ENCODE data around the gene KCMF1.

Gene KCMF1

DNA sequence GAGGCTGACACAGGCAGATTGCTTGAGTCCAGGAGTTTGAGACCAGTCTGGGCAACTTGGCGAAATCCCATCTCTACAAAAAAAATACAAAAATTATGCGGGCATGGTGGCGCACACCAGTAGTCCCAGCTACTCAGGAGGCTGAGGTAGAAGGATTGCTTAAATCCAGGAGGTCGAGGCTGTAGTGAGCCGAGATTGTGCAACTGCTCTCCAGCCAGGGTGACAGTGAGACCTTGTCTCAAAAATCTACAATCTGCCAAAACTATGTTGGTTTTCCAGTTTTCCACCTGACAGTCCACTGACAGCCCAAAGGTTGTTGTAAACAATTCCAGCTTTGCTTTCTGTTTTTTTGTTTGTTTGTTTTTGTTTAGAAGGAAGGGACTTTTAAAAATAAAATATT is 51.3 kb downstream of the KCMF1 start:
- no peak for DNase-seq (ENCODE audit: low read depth in 1 of 2, low spot score in 1 of 2)

- DNase-seq (ENCODE audit: low read depth in 1 of 2, low spot score in 1 of 2) = no peak
Observed at GRCh38 chr2:85024372-85025047, 53.5 kb downstream of the KCMF1 start.

DNA sequence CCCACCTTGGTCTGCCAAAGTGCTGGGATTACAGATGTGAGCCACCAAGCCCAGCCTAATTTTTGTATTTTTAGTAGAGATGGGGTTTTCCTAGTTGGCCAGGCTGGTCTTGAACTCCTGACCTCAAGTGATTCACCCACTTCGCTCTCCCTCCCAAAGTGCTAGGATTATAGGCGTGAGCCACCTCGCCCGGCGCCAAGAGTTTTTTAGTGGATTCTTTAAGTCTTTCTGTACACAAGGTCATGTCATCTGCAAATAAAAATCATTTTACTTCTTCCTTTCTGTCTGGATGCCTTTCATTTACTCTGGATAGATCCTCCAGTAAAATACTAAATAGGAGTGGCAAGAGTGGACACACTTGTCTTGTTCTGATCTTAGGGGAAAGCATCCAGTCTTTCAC is 61.7 kb downstream of the KCMF1 start:
- DNase-seq (ENCODE audit: low read depth in 1 of 2, low spot score in 1 of 2) = no peak

- DNase-seq (ENCODE audit: low read depth in 1 of 2, low spot score in 1 of 2) = no peak
Observed at GRCh38 chr2:85033388-85033787, 62.4 kb downstream of the KCMF1 start.

DNA sequence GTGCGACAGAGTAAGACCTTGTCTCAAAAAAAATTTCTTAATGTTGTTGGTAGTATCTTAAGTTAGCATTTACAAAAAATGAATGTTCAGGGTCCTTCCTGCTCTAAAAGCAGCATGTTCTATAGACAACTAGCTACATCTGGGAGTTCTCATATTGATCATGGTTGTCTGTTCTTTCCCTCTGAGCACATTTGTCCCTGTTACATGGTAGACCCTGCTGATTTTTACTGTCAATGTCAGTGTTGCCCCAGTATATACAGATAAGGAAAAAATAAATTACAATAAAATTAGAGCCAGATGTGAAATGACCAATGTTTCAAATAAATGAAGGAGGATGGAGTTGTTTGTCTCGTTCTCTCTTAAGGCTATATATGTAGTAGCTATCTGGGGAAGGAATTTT is 63.2 kb downstream of the KCMF1 start:
- DNase-seq (ENCODE audit: low read depth in 1 of 2, low spot score in 1 of 2) = no peak

DNA sequence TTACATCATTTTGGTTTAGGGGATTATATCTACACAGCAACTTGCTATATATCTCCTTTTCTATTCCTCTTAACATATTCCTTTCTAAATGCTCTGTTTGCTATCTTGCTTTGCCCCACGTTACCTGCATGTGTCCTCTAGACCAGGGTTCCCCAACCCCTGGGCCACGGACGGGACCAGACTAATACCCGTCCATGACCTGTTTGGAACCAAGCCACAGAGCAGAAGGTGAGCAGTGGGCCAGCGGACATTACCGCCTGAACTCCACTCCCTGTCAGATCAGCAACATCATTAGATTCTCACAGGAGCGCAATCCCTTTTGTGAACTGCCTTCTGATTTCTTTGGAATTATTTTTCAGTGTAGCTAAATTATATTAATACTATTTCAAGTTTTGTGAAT is 66.7 kb downstream of the KCMF1 start:
- no peak for DNase-seq (ENCODE audit: low read depth in 1 of 2, low spot score in 1 of 2)

- no peak for DNase-seq (ENCODE audit: low read depth in 1 of 2, low spot score in 1 of 2)
Observed at GRCh38 chr2:85042330-85042729, 71.4 kb downstream of the KCMF1 start.

- DNase-seq (ENCODE audit: low read depth in 1 of 2, low spot score in 1 of 2) = no peak
Observed at GRCh38 chr2:85048534-85048933, 77.6 kb downstream of the KCMF1 start.

- no peak for DNase-seq (ENCODE audit: low read depth in 1 of 2, low spot score in 1 of 2)
Observed at GRCh38 chr2:85049236-85049635, 78.3 kb downstream of the KCMF1 start.

DNA sequence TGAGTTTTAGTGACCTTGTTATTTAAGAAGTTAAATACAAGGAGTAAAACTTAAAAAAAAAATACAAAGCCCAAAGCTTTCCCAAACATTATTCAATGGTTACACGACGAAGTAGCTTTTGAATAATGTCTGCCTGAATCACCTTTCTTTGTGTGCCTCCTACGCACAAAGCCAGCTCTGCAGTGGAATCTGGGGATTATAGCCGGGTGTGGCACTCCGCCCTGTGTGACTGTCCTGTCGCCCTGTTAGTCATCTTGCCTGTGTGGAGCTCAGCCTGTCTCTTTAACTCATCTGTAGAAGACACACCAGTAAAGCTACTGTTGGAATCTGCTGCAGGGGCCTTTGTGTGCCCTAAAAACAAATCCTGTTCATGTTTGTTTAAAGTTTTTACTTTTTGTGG is 82.8 kb downstream of the KCMF1 start:
- DNase-seq (ENCODE audit: low read depth in 1 of 2, low spot score in 1 of 2) = no peak

DNA sequence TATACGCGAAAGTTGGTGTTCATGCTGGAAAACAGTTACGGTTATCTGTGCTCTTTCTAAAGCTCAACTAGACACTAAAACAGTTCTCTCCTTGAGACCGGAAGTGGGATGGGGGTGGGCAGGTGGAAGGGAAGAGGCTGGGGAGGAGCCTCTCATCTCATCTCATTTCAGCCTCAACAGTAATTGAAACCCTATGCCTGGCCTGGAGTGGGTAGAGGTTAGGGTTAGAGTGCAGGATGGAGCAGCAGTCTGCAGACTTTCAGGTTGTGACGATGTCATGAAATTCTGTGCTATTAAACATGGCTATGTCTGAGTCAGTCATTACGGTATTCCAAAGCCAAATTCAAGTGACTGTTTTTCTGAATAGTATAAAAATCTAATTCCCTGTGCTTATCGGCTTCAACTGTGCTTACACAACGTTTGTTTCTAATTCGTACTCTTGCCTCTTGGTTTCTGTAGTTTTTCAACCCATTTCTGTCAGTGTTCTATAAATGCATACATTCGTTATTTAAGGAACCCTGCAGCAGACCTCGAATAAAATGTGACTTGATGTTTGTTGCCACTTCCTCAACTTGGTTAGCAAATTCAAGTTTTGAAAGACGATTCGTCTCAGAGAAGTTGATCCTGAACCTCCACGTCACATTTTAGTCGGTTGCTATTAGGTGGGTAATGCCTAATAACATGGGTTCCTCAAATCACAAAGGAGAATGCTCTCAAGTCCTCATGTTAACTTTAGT is 86.4 kb downstream of the KCMF1 start:
- no peak for DNase-seq (ENCODE audit: low read depth in 1 of 2, low spot score in 1 of 2)

GRCh38 chr2:85061896-85062295 is 90.9 kb downstream of the KCMF1 start:
- no peak for DNase-seq (ENCODE audit: low read depth in 1 of 2, low spot score in 1 of 2)

GRCh38 chr2:85062565-85062964 is 91.6 kb downstream of the KCMF1 start:
- no peak for DNase-seq (ENCODE audit: low read depth in 1 of 2, low spot score in 1 of 2)

GRCh38 chr2:85063981-85064599 is 93.1 kb downstream of the KCMF1 start:
- no peak for DNase-seq (ENCODE audit: low read depth in 1 of 2, low spot score in 1 of 2)

- DNase-seq (ENCODE audit: low read depth in 1 of 2, low spot score in 1 of 2) = no peak
Observed at GRCh38 chr2:85064927-85065577, 94.1 kb downstream of the KCMF1 start.

DNA sequence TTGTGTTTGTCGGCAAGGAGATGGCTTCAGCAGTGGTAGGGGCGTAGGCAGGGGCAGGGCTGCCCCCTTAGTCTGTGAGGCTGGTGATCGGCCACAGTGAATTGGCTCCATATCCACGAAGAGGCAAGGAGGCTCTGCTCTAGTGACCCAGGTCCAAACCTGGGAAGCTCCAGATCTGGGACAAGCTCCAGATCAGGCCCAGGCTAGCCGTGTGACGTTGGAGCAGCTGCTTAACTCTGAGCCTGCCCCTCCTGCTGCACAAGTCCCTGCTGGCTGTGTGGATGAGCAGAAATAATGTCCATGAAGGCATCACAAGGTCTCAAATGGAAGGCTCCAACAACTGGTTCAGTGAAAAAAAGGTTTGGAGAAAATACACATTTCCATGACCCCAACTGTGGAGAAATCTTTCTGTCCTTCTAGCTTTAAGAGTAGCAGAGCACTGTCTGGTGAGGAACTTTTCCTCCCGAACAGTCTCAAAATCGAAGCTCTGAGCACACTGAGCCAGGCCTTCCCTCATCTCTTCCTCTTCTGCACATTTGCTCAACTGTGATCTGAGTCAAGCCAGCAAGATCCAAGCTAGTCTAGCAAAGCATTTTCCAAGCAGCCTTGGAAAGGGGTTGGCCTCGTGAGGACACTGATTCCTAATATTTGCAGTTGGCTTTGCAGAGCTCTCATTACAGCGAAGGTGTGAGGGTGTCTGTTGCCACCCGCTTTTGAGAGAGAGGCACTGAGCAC is 95.2 kb downstream of the KCMF1 start:
- DNase-seq (ENCODE audit: low read depth in 1 of 2, low spot score in 1 of 2) = no peak

GRCh38 chr2:85066874-85067351 is 96.0 kb downstream of the KCMF1 start:
- DNase-seq (ENCODE audit: low read depth in 1 of 2, low spot score in 1 of 2) = peak; percentile 7 to 18

- no peak for DNase-seq (ENCODE audit: low read depth in 1 of 2, low spot score in 1 of 2)
Observed at GRCh38 chr2:85071096-85071495, 100.1 kb downstream of the KCMF1 start.

GRCh38 chr2:85073033-85073432 is 102.1 kb downstream of the KCMF1 start:
- DNase-seq (ENCODE audit: low read depth in 1 of 2, low spot score in 1 of 2) = no peak

- no peak for DNase-seq (ENCODE audit: low read depth in 1 of 2, low spot score in 1 of 2)
Observed at GRCh38 chr2:85076618-85077274, 105.8 kb downstream of the KCMF1 start.
